ENCODE data around the gene AIM2. TPM values are rescaled to one million over a fixed set of nuclear protein-coding genes. Genes with fewer than 3 reads are reported as not detected.

Gene AIM2
- total and polyA plus RNA-seq, 10 of the 15 experiments (the other 5 are each of a cell fraction or from before 2014, with no cell fraction given): 7.9 to 35.7 (median 12.8) TPM

DNA sequence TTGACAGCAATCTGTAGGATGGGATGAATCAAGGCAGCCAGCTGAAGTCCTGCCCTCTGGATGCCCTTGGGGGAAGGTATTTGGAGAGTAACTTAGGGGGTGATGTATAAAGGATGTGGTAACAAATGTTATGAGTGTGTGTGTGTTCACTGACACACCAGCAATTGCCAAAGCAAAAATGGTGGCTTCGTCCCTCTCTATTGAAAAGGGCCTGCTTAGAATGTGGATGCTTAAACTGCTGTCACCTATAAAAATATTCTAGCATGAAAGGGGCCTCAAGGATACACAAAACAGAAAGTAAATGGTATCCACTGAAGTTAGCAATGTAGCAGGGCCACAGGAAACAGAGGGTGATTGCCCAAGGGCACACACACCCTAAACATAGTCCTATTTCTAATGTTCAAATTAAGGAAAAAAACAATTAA lies 15.1 kb upstream of the AIM2 start:
- ChIA-PET RAD21 (ENCODE audit: unreplicated experiment) (no interaction called here), CTCF (interaction anchor here (1.1 to 4.2 kb wide), 5 partner anchors 14 to 586 kb away, joined by 3 to 61 read pairs (median 4); partner anchors contain the start of gene AIM2), POLR2A (no interaction called here), SMC1A (ENCODE audit: uncharacterized antibody, unreplicated experiment) (interaction anchor here (1.1 kb wide), 1 partner anchor 19 kb away, joined by 3 read pairs; no protein-coding TSS in a partner anchor)
- Histone ChIP-seq H3K9me3 (replicated peaks; ENCODE audit: control insufficient read depth, insufficient read depth, low read length) (no peaks in the 10 kb centered on the region), H3K79me2 (ENCODE audit: control insufficient read depth, insufficient read depth, low read length) (no peaks in the 10 kb centered on the region), H2AFZ (ENCODE audit: control insufficient read depth, low read depth, low read length) (no peak overlapping the region), H3K4me1 (ENCODE audit: control insufficient read depth, insufficient read depth, low read length) (no peaks in the 10 kb centered on the region), H3K9ac (ENCODE audit: control insufficient read depth, insufficient read depth, low read length) (no peak overlapping the region), H3K27me3 (replicated peaks in 1 of 2; ENCODE audit: control insufficient read depth in 2 of 2, insufficient read depth in 2 of 2, low read length in 1 of 2) (peaks cover 2% of the 10 kb centered on the region in 2 experiments; a peak in 1 of 4 replicates), H3K27ac (ENCODE audit: control insufficient read depth, insufficient read depth) (no peak overlapping the region), H4K20me1 (ENCODE audit: control insufficient read depth, insufficient read depth) (no peaks in the 10 kb centered on the region), H3K4me2 (ENCODE audit: control insufficient read depth, insufficient read depth) (no peak overlapping the region), H3K36me3 (ENCODE audit: control insufficient read depth in 2 of 2, insufficient read depth in 2 of 2, low read length in 1 of 2) (no peaks in the 10 kb centered on the region), H3K4me3 (no peak overlapping the region)
- FAIRE-seq (no peak), ATAC-seq (peak; percentile 21; the same call in 1 of the 3 replicates), DNase-seq (ENCODE audit: low read depth, low spot score) (no peak)
- in situ Hi-C loops (cut with MboI) (no loop called here), intact Hi-C loops (cut with micrococcal nuclease; ENCODE audit: unreplicated experiment) (no loop called here)
- TF ChIP-seq NBN (IDR thresholded peaks at IDR 0.05) (no peak), ZNF217 (IDR thresholded peaks at IDR 0.05) (no peak), EZH2 (IDR thresholded peaks at IDR 0.05; ENCODE audit: borderline replicate concordance, control insufficient read depth, low read depth, low read length) (no peak), TCF7 (IDR thresholded peaks at IDR 0.05; ENCODE audit: borderline replicate concordance) (no peak), JUND (IDR thresholded peaks at IDR 0.05; ENCODE audit: low read depth, low read length) (no peak), CEBPB (IDR thresholded peaks at IDR 0.05; ENCODE audit: borderline replicate concordance in 1 of 2, low read depth in 2 of 2, low read length in 2 of 2) (no peak), SMAD5 (IDR thresholded peaks at IDR 0.05; ENCODE audit: low read depth) (no peak)
- TF ChIP-seq, protein P1, sequence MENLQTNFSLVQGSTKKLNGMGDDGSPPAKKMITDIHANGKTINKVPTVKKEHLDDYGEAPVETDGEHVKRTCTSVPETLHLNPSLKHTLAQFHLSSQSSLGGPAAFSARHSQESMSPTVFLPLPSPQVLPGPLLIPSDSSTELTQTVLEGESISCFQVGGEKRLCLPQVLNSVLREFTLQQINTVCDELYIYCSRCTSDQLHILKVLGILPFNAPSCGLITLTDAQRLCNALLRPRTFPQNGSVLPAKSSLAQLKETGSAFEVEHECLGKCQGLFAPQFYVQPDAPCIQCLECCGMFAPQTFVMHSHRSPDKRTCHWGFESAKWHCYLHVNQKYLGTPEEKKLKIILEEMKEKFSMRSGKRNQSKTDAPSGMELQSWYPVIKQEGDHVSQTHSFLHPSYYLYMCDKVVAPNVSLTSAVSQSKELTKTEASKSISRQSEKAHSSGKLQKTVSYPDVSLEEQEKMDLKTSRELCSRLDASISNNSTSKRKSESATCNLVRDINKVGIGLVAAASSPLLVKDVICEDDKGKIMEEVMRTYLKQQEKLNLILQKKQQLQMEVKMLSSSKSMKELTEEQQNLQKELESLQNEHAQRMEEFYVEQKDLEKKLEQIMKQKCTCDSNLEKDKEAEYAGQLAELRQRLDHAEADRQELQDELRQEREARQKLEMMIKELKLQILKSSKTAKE (IDR thresholded peaks at IDR 0.05; ENCODE audit: low read depth, poor library complexity, severe bottlenecking): no peak
- TF ChIP-seq, protein P2, sequence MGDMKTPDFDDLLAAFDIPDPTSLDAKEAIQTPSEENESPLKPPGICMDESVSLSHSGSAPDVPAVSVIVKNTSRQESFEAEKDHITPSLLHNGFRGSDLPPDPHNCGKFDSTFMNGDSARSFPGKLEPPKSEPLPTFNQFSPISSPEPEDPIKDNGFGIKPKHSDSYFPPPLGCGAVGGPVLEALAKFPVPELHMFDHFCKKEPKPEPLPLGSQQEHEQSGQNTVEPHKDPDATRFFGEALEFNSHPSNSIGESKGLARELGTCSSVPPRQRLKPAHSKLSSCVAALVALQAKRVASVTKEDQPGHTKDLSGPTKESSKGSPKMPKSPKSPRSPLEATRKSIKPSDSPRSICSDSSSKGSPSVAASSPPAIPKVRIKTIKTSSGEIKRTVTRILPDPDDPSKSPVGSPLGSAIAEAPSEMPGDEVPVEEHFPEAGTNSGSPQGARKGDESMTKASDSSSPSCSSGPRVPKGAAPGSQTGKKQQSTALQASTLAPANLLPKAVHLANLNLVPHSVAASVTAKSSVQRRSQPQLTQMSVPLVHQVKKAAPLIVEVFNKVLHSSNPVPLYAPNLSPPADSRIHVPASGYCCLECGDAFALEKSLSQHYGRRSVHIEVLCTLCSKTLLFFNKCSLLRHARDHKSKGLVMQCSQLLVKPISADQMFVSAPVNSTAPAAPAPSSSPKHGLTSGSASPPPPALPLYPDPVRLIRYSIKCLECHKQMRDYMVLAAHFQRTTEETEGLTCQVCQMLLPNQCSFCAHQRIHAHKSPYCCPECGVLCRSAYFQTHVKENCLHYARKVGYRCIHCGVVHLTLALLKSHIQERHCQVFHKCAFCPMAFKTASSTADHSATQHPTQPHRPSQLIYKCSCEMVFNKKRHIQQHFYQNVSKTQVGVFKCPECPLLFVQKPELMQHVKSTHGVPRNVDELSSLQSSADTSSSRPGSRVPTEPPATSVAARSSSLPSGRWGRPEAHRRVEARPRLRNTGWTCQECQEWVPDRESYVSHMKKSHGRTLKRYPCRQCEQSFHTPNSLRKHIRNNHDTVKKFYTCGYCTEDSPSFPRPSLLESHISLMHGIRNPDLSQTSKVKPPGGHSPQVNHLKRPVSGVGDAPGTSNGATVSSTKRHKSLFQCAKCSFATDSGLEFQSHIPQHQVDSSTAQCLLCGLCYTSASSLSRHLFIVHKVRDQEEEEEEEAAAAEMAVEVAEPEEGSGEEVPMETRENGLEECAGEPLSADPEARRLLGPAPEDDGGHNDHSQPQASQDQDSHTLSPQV (IDR thresholded peaks at IDR 0.05): no peak
- TF ChIP-seq, protein P3, sequence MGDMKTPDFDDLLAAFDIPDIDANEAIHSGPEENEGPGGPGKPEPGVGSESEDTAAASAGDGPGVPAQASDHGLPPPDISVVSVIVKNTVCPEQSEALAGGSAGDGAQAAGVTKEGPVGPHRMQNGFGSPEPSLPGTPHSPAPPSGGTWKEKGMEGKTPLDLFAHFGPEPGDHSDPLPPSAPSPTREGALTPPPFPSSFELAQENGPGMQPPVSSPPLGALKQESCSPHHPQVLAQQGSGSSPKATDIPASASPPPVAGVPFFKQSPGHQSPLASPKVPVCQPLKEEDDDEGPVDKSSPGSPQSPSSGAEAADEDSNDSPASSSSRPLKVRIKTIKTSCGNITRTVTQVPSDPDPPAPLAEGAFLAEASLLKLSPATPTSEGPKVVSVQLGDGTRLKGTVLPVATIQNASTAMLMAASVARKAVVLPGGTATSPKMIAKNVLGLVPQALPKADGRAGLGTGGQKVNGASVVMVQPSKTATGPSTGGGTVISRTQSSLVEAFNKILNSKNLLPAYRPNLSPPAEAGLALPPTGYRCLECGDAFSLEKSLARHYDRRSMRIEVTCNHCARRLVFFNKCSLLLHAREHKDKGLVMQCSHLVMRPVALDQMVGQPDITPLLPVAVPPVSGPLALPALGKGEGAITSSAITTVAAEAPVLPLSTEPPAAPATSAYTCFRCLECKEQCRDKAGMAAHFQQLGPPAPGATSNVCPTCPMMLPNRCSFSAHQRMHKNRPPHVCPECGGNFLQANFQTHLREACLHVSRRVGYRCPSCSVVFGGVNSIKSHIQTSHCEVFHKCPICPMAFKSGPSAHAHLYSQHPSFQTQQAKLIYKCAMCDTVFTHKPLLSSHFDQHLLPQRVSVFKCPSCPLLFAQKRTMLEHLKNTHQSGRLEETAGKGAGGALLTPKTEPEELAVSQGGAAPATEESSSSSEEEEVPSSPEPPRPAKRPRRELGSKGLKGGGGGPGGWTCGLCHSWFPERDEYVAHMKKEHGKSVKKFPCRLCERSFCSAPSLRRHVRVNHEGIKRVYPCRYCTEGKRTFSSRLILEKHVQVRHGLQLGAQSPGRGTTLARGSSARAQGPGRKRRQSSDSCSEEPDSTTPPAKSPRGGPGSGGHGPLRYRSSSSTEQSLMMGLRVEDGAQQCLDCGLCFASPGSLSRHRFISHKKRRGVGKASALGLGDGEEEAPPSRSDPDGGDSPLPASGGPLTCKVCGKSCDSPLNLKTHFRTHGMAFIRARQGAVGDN (IDR thresholded peaks at IDR 0.05): no peak
- WGBS (ENCODE audit: insufficient coverage, insufficient replicate concordance, low lambda C conversion rate, missing lambda C conversion rate): 53% methylated on average over 1 of the region's 1 CpG
- no TSS peak for BruUV-seq (replicated peaks)

Data from GM12878 (cell line).